NCI-H345 treated with DMSO at 0.1 percent for 48 hours (cell line): ENCODE measurements around the gene MYH14.

ENCODE experiments used
- DNase-seq: peaks from one replicate; lab custom pipeline; 2025; ENCODE audit not compliant: unreplicated experiment; lab: John Stamatoyannopoulos, UW

The MYH14 gene

DNA sequence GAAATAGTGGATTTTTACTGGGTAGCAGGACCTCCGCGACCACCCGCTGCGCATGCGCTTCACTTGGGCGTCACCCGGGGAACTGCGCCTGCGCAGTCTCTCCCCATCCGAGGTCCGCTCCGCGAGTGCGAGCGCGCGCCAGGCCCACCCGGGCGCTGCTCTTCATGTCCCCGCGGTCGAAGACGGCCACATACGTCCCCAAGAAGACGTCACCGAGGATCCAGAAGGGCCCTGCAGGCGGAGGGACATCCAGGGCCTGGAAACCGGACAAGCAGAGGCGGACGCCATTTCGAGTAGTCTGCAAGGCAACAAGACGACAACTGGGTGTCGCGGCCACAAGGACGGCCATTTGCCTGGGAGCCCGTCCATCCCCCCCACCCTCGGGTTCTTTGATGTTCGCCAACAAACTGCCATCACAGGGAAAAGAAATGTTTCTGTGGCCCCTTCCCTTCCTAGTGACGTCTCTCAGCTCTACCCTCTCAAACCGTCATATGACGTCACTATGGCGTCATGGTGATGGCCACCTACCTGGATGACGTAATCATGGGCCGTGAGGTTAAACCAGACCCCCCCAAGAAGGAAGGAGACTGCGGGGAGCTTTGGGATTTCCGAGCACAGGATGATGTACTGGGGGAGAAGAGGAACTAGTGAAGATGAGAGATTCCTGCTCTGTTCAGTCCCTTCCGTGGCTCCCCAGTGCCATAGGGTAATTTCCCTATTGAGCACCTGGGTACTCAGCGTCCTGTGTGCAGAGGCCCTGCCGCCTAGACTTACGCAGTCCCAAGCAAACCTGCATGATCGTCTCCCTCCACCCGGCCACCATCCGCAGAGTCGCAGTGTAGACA, 155.3 kb downstream of the MYH14 start:
- peak; percentile 61 for DNase-seq

GRCh38 chr19:50359328-50359818, 156.0 kb downstream of the MYH14 start:
- DNase-seq, result no peak
